Liver (tissue), 9 donors: ENCODE results near the gene RRP1. TPM values are rescaled to one million over a fixed set of nuclear protein-coding genes. Genes with fewer than 3 reads are reported as not detected.

Source experiments
- DNase-seq: peaks from one replicate; pipeline ENCODE4 v3.0.0-alpha.2; 2017; ENCODE audit warnings: low spot score
- H3K27ac ChIP-seq, 2 donors: one replicate each; pipeline ENCODE4 v1.7.0; 2013; ENCODE audit warnings: inconsistent platforms in 2 of 2, low read length in 2 of 2, control low read depth in 1 of 2, low read depth in 1 of 2, mild to moderate bottlenecking in 1 of 2
- H3K27me3 ChIP-seq, 4 donors: one replicate each; pipeline versions ENCODE4 v1.6.1 to v1.7.0; 2013; ENCODE audit warnings: low read length in 3 of 4, inconsistent platforms in 1 of 4, mild to moderate bottlenecking in 1 of 4, moderate library complexity in 1 of 4; ENCODE audit not compliant: control insufficient read depth in 4 of 4, insufficient read depth in 4 of 4
- H3K36me3 ChIP-seq, 4 donors: one replicate each; pipeline versions ENCODE4 v1.6.1 to v1.7.0; 2013; ENCODE audit warnings: low read length in 3 of 4, mild to moderate bottlenecking in 3 of 4, low read depth in 1 of 4, moderate library complexity in 1 of 4; ENCODE audit not compliant: control insufficient read depth in 4 of 4, insufficient read depth in 3 of 4
- H3K4me1 ChIP-seq, 4 donors: one replicate each; pipeline versions ENCODE4 v1.6.1 to v1.7.0; 2013; ENCODE audit warnings: low read length in 3 of 4, mild to moderate bottlenecking in 3 of 4, moderate library complexity in 1 of 4; ENCODE audit not compliant: control insufficient read depth in 4 of 4, insufficient read depth in 4 of 4
- H3K4me3 ChIP-seq, 3 donors: one replicate each; pipeline versions ENCODE4 v1.6.1 to v1.7.0; 2013; ENCODE audit warnings: low read length in 3 of 3, control low read depth in 1 of 3, low read depth in 1 of 3, mild to moderate bottlenecking in 1 of 3
- H3K9ac ChIP-seq, 2 donors: one replicate each; pipeline ENCODE4 v1.7.0; 2013; ENCODE audit warnings: low read length in 2 of 2, mild to moderate bottlenecking in 2 of 2, moderate library complexity in 2 of 2, control low read depth in 1 of 2, low read depth in 1 of 2
- H3K9me3 ChIP-seq, 4 donors: one replicate each; pipeline versions ENCODE4 v1.6.1 to v1.7.0; 2013; ENCODE audit warnings: low read length in 3 of 4; ENCODE audit not compliant: control insufficient read depth in 4 of 4
- FOXA1 ChIP-seq: IDR thresholded peaks from 2 replicates; pipeline ENCODE4 v1.6.1; 2016; ENCODE audit warnings: antibody characterized with exemption
- FOXA2 ChIP-seq: IDR thresholded peaks from 2 replicates; pipeline ENCODE4 v1.6.1; 2016; ENCODE audit warnings: antibody characterized with exemption
- HNF4G ChIP-seq: IDR thresholded peaks from 2 replicates; pipeline ENCODE4 v1.6.1; 2016; ENCODE audit warnings: antibody characterized with exemption
- JUND ChIP-seq, 2 donors: IDR thresholded peaks; 2 replicates each; pipeline ENCODE4 v1.6.1; 2016; ENCODE audit warnings: antibody characterized with exemption in 2 of 2
- NR2F2 ChIP-seq: IDR thresholded peaks from 2 replicates; pipeline ENCODE4 v1.6.1; 2016; ENCODE audit warnings: antibody characterized with exemption
- RXRA ChIP-seq, 2 donors: IDR thresholded peaks; 2 replicates each; pipeline ENCODE4 v1.6.1; 2017 to 2018; ENCODE audit warnings: antibody characterized with exemption in 2 of 2, mild to moderate bottlenecking in 1 of 2
- SP1 ChIP-seq: IDR thresholded peaks from 2 replicates; pipeline ENCODE4 v1.6.1; 2018; ENCODE audit warnings: antibody characterized with exemption, mild to moderate bottlenecking
- TAF1 ChIP-seq: conservative IDR thresholded peaks from 2 replicates; pipeline ENCODE4 v1.6.1; 2016; ENCODE audit warnings: antibody characterized with exemption, mild to moderate bottlenecking
- YY1 ChIP-seq: IDR thresholded peaks from 2 replicates; pipeline ENCODE4 v1.6.1; 2016; ENCODE audit warnings: antibody characterized with exemption, mild to moderate bottlenecking
- WGBS: extraction: QIAGEN DNeasy Blood & Tissue Kit; methylation state at CpG from one replicate; pipeline ENCODE4 v1.1.7; 2013; 5-methylcytosine and 5-hydroxymethylcytosine counted together
- polyA plus RNA-seq, 2 donors: library from polyadenylated mRNA; stranded (reverse) in 1 of 2; unstranded in 1 of 2; fragments of 200-250 nt in 1 of 2; fragments of >200 nt in 1 of 2; fragmentation: Nextera tagmentation in 1 of 2; extraction: Ambion mirVana in 1 of 2; gene quantifications; one replicate each; pipeline versions ENCODE4 v1.2.1 to v1.2.3, GENCODE V29; 2013 to 2015
- total RNA-seq, 2 donors: library from RNA; depleted of rRNA; stranded (reverse); fragments of >200 nt; gene quantifications; one replicate each; pipeline ENCODE4 v1.2.3, GENCODE V29; 2014
- TF ChIP-seq, protein P1 (sequence below): IDR thresholded peaks from 2 replicates; pipeline ENCODE4 v1.6.1; 2016; ENCODE audit warnings: antibody characterized with exemption
- TF ChIP-seq, protein P2 (sequence below): IDR thresholded peaks from 2 replicates; pipeline ENCODE4 v1.6.1; 2016; ENCODE audit warnings: antibody characterized with exemption
- TF ChIP-seq, protein P3 (sequence below): IDR thresholded peaks from 2 replicates; pipeline ENCODE4 v1.6.1; 2016; ENCODE audit warnings: antibody characterized with exemption, mild to moderate bottlenecking
- TF ChIP-seq, protein P4 (sequence below): fragments of 150-350 bp; IDR thresholded peaks from 2 replicates; pipeline ENCODE4 v1.5.1; 2017; ENCODE audit warnings: improper control_type of control experiment, low read depth, low read length; ENCODE audit not compliant: missing input control
- TF ChIP-seq, protein P5 (sequence below): IDR thresholded peaks from 2 replicates; pipeline ENCODE4 v1.6.1; 2016; ENCODE audit warnings: antibody characterized with exemption
- donor health status: healthy.
- donor health status: healthy.
- donor health status: healthy.
- donor health status: healthy.
- donor health status: healthy.

RRP1 gene
- total and polyA plus RNA-seq, 4 donors = 5.4 to 15.0 (median 7.7) TPM

DNA sequence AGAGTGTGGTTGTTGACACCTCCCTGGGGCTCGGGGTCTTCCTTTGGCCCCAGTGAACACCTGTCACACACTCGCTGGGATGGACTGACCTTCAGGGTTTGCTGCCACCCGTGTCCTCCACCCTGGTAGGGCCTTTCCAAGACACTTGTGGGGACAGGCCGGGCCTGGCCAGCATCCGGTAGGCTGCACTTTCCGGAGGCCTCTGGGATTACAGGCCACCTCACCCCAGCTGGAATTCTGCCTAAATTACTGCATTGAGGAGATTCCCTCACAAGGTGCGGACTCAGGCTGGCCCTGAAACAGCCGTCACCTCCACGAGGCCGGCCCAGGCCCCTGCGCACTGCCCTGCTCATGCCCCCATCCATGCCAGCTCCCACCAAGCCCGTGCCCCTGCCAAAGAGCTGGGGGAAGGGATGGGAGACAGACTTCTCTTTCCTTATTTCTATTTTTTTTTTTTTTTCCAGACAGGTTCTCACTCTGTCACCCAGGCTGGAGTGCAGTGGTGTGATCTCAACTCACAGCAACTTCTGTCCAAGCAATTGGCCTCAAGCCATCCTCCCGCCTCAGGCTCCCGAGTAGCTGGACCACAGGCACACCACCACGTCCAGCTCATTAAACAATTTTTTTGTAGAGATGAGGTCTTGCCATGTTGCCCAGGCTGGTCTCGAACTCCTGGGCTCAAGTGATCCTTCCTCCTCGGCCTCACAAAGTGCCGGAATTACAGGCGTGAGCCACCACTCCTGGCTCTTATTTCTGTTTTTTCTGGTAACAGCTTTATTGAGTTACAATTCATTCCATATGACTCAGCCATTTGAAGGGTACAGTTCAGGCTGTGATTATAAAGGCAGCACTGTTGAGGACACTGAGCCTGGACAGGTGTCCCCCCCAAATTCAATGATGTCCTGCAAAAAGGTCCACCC lies 24.5 kb upstream of the RRP1 start (continued):
- TF ChIP-seq, protein P1, sequence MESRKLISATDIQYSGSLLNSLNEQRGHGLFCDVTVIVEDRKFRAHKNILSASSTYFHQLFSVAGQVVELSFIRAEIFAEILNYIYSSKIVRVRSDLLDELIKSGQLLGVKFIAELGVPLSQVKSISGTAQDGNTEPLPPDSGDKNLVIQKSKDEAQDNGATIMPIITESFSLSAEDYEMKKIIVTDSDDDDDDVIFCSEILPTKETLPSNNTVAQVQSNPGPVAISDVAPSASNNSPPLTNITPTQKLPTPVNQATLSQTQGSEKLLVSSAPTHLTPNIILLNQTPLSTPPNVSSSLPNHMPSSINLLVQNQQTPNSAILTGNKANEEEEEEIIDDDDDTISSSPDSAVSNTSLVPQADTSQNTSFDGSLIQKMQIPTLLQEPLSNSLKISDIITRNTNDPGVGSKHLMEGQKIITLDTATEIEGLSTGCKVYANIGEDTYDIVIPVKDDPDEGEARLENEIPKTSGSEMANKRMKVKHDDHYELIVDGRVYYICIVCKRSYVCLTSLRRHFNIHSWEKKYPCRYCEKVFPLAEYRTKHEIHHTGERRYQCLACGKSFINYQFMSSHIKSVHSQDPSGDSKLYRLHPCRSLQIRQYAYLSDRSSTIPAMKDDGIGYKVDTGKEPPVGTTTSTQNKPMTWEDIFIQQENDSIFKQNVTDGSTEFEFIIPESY = no peak
- TF ChIP-seq, protein P2, sequence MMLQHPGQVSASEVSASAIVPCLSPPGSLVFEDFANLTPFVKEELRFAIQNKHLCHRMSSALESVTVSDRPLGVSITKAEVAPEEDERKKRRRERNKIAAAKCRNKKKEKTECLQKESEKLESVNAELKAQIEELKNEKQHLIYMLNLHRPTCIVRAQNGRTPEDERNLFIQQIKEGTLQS = no peak

DNA sequence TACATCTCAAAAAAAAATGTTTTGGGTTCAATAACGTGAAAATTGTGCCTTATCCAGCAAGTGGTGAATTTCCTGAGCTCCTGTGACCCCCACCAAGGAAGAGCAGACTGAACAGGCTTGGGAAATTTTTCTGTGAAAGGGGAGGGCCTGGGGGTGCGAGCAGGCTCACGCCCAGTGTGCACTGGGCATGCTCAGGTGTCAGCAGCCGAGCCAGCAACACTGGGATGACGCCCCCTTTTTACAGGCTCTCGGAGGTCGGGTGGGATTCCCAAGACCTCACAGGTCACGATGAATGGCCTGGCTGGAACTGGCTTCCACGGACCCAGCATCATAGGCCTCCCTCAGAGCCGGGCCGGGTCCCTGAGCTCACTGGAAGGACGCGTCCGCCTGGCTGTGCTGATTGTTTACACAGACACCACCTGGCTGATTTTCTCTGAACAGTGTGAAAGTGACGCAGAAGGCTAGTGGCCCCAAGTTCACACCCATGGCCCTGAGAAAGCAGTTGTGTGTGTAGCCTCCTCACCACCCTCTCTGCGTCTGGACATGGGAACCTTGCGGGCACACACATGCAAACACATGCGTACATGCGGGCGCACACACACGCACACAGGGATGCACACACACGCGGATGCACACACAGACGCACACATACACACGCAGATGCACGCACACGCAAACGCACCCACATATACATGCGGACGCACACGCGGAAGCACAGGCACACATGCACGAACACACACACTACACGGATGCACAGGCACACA lies 22.5 kb upstream of the RRP1 start:
- WGBS = 62% methylated on average over 34 of the region's 34 CpGs
- peaks cover 0 to 7% (median under 1%) of the 10 kb centered on the region in 4 donors for H3K36me3 ChIP-seq
- DNase-seq = no peak
- no peaks in the 10 kb centered on the region for H3K27me3 ChIP-seq
- TF ChIP-seq RXRA (IDR thresholded peaks at IDR 0.05) = peak in 1 of 2 donors; percentile 41
- TF ChIP-seq JUND (IDR thresholded peaks at IDR 0.05) = no peak
- no peaks in the 10 kb centered on the region for H3K9me3 ChIP-seq
- no peak overlapping the region for H3K9ac ChIP-seq
- peaks cover 0 to 3% (median 0%) of the 10 kb centered on the region in 4 donors for H3K4me1 ChIP-seq
- H3K4me3 ChIP-seq = no peak overlapping the region
- no peak overlapping the region for H3K27ac ChIP-seq

DNA sequence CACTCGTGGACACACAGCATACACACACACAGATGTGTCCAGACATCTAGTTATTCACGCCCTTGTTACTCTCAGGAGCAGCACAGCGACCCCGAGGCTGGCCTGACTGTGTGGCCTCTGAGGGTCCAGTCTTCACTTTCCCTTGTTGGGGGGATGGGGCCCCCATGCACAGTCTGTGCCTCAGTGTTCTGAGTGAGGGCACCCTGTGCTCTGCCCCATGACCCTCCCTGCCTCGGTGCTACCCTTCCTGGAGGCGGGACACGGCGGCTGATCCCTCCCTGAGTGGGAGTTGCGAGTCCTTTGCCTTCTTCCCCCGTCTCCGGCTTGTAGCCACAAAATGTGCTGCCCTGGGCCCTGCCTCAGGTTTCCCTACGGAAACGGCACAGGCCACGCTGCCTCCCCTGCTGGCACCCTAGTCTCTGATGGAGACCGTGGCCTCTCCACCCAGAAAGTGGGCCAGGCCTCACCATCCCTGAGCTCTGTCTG lies 21.8 kb upstream of the RRP1 start:
- H3K9me3 ChIP-seq = no peaks in the 10 kb centered on the region
- no peak for DNase-seq
- H3K27ac ChIP-seq = no peak overlapping the region
- peaks cover 0 to 4% (median 0%) of the 10 kb centered on the region in 4 donors for H3K36me3 ChIP-seq
- 86% methylated on average over 15 of the region's 15 CpGs for WGBS
- H3K4me1 ChIP-seq = peaks cover 0 to 3% (median 0%) of the 10 kb centered on the region in 4 donors
- no peak for TF ChIP-seq FOXA1
- TF ChIP-seq NR2F2 = no peak
- TF ChIP-seq YY1 = no peak
- TF ChIP-seq HNF4G = no peak
- TF ChIP-seq, protein P1 = no peak
- TF ChIP-seq, protein P3, sequence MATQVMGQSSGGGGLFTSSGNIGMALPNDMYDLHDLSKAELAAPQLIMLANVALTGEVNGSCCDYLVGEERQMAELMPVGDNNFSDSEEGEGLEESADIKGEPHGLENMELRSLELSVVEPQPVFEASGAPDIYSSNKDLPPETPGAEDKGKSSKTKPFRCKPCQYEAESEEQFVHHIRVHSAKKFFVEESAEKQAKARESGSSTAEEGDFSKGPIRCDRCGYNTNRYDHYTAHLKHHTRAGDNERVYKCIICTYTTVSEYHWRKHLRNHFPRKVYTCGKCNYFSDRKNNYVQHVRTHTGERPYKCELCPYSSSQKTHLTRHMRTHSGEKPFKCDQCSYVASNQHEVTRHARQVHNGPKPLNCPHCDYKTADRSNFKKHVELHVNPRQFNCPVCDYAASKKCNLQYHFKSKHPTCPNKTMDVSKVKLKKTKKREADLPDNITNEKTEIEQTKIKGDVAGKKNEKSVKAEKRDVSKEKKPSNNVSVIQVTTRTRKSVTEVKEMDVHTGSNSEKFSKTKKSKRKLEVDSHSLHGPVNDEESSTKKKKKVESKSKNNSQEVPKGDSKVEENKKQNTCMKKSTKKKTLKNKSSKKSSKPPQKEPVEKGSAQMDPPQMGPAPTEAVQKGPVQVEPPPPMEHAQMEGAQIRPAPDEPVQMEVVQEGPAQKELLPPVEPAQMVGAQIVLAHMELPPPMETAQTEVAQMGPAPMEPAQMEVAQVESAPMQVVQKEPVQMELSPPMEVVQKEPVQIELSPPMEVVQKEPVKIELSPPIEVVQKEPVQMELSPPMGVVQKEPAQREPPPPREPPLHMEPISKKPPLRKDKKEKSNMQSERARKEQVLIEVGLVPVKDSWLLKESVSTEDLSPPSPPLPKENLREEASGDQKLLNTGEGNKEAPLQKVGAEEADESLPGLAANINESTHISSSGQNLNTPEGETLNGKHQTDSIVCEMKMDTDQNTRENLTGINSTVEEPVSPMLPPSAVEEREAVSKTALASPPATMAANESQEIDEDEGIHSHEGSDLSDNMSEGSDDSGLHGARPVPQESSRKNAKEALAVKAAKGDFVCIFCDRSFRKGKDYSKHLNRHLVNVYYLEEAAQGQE = no peak
- TF ChIP-seq, protein P4, sequence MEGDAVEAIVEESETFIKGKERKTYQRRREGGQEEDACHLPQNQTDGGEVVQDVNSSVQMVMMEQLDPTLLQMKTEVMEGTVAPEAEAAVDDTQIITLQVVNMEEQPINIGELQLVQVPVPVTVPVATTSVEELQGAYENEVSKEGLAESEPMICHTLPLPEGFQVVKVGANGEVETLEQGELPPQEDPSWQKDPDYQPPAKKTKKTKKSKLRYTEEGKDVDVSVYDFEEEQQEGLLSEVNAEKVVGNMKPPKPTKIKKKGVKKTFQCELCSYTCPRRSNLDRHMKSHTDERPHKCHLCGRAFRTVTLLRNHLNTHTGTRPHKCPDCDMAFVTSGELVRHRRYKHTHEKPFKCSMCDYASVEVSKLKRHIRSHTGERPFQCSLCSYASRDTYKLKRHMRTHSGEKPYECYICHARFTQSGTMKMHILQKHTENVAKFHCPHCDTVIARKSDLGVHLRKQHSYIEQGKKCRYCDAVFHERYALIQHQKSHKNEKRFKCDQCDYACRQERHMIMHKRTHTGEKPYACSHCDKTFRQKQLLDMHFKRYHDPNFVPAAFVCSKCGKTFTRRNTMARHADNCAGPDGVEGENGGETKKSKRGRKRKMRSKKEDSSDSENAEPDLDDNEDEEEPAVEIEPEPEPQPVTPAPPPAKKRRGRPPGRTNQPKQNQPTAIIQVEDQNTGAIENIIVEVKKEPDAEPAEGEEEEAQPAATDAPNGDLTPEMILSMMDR = no peak
- no peak for TF ChIP-seq RXRA (IDR thresholded peaks at IDR 0.05)
- TF ChIP-seq, protein P2 = no peak
- TF ChIP-seq, protein P5, sequence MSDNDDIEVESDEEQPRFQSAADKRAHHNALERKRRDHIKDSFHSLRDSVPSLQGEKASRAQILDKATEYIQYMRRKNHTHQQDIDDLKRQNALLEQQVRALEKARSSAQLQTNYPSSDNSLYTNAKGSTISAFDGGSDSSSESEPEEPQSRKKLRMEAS = no peak
- TF ChIP-seq FOXA2 = no peak
- TF ChIP-seq TAF1 = no peak
- TF ChIP-seq SP1 = no peak
- H3K4me3 ChIP-seq = no peak overlapping the region
- H3K9ac ChIP-seq = no peak overlapping the region
- no peaks in the 10 kb centered on the region for H3K27me3 ChIP-seq
